GM18517 (cell line): ENCODE results near the gene NAT14.
"Not testable (repeated sequence)": the region's sequence is repeated elsewhere in the genome, so short reads cannot be mapped to it uniquely, and the experiment has no call there.

Experiments
- ATAC-seq: cut with Tn5 transposase; IDR thresholded peaks from one replicate; pipeline ENCODE4 v1.9.1; 2021; ENCODE audit warnings: mild to moderate bottlenecking, moderate library complexity; ENCODE audit not compliant: unreplicated experiment

Gene NAT14

GRCh38 chr19:55485439-55486011 lies 537 bp downstream of the NAT14 start:
- no peak for ATAC-seq

GRCh38 chr19:55486043-55486970 lies 1.3 kb downstream of the NAT14 start:
- no peak for ATAC-seq

DNA sequence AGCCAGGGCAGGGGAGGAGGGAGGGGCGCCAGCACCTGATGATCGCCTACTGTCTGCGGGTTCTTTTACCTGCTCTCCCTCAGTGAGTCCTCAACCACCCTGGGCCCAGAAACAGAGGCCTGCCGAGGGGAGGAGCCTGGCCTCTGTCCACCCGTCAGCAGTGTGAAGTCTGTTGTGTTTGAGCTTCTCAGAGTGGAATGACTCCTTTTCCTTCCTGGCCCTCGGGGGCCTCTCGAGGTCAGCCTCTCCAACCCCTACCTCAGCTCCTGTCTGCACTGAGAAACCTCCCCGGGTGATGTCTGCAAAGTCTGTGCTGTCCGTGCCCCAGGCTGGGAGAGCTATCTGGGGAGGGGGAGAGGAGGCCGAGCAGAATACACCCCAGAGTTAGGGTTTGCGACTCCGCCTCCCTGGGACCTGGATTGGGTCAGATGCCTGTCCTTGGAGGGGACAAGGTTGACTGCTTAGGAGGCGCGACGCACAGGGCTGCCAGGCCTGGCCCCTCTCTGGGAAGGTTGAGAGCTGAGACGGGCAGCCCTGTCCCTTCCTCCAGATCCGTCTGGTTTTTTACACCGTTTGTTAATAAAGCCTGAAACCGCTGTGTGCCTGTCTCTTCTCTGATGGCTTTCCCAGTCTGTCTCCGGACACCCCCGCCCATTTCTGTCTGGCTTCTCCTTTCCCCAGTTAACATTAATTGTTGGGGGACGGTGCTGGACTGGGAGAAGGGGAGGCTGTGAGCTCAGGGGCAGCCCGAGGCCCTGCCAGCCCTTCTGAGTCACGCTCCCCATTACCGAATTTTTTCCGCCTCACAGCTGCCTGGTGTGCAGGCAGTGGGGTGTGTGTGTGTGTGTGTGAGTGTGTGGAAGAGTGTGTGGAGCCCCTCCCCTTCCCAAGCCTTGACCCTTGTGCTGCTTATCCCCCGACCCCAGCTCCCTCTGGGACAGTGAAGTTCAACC lies 2.3 kb downstream of the NAT14 start:
- ATAC-seq, result no peak

- ATAC-seq, result no peak
Measured at GRCh38 chr19:55487924-55488687, 3.1 kb downstream of the NAT14 start, which contains the start of gene SSC5D. Gene SSC5D (plus strand): TSS chr19:55488436. CDS start chr19:55488590, 154 bp downstream.

DNA sequence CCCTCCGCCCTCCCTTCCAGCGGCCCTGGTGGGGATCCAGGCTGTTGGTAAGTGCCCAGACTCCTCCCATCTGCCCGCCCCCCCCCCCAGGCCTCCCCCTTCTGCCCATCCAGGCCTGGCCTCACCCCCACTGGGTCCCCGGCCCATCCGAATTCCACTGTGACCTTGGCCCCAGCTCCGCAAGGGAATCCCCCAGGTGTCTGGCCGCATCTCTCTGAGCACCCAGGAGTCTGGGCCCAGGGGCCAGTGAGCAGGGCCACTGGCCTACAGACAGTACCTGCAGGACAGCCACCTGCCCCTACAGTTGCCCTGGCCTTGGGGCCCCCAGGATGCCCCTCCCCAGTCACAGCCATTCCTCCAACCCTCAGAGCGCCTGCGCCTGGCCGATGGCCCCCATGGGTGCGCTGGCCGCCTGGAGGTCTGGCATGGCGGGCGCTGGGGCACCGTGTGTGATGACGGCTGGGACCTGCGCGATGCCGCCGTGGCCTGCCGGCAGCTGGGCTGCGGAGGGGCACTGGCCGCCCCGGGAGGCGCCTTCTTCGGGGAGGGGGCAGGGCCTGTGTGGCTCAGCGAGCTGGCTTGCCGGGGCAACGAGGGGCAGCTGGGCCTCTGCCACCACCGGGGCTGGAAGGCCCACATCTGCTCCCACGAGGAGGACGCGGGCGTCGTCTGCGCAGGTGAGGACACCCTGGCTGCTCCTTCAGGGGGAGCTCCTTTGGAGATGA lies 4.2 kb downstream of the NAT14 start:
- ATAC-seq, result no peak

DNA sequence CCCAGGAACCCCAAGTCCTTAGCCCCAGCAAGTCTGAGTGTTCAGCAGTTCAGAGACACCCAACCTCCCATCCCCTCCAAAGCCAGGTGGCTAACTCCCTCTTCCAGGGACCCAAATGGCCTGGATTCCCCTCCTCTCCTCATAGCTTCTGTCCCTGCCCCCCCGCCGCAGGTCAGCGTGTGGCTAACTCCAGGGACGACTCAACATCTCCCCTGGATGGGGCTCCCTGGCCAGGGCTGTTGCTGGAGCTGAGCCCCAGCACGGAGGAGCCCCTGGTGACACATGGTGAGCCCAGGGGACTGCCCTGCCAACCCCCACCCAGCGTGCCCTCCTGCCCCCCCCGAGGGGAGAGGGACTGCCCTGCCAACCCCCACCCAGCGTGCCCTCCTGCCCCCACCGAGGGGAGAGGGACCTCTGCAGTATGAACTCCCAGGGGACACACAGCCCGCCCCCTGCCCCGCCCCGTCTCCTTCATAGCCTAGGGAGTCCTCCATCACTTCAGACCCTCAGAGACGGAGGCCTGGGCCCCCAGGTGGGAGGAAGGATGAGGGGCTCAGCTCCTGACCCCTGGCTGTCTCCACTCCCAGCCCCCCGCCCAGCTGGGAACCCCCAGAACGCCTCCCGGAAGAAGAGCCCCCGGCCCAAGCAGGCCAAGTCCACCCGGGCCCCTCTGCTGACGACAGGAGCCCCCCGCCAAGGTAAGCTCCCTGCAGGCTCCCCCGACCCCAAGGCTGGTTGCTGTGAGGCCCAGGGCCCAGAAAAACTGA lies 4.9 kb downstream of the NAT14 start:
- no peak for ATAC-seq

DNA sequence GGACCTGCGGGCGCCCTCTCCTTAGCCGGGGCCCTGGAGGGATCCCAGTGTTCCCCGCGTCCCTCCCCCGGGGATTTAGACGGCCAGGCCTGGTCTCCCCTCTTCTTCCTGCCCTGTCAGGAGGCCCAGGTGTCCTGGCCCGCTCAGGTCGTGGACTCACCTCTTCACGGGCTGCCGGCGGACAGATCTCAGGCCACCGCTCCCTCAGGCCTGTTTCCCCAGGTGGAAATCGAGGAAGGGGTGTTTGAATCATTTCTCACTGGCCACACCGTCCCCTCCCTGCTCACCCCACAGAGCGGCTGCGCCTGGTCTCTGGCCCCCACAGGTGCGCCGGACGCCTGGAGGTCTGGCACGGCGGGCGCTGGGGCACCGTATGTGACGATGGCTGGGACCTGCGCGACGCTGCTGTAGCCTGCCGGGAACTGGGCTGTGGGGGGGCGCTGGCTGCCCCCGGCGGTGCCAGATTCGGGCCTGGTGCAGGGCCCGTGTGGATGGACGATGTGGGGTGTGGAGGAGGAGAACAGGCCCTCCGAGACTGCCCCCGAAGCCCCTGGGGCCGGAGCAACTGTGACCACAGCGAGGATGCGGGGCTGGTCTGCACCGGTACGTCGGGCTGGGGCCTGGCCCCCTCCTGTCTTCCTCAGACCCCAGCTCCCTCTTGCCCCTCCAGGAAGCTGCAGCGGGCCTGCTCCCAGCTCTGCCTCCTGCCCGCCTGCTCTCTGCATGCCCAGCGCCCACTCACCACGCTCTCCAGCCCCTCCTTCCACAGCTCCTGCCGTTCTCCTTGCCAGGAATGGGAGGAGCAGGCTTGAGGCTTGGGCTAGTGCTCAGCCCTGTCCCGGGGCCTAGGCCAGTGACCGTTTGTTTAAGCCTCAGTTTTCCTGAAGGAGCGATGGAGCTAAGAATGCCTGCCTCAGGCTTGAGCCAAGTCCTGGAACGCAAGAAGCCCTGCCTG lies 5.8 kb downstream of the NAT14 start:
- ATAC-seq, result no peak

GRCh38 chr19:55491546-55492360 lies 6.8 kb downstream of the NAT14 start:
- no peak for ATAC-seq

DNA sequence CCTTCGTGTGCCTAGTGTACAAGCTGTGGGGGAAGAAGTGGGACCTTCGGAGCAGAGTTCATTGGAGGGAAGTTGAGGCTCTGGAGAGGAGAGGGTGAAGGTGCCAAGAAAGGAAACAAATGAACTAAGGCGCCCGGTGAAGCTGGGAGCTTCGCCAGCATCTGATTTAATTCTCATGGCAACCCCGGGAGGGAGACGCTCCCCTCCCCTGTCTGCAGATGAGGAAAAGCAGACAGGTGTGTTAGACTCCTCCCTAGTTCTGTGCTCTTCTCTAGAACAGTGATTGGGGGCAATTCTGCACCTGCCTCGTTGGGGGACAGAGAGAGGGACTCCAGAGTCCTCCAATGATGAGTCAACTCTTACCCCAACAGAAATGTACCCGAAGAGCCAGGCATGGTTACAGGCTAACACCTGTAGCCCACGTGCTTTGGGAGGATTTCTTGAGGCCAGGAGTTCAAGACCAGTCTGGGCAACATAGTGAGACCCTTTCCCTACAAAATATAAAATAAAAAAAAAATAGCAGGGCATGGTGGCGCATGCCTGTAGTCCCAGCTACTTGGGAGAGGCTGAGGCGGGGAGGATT lies 7.5 kb downstream of the NAT14 start:
- ATAC-seq, result no peak

DNA sequence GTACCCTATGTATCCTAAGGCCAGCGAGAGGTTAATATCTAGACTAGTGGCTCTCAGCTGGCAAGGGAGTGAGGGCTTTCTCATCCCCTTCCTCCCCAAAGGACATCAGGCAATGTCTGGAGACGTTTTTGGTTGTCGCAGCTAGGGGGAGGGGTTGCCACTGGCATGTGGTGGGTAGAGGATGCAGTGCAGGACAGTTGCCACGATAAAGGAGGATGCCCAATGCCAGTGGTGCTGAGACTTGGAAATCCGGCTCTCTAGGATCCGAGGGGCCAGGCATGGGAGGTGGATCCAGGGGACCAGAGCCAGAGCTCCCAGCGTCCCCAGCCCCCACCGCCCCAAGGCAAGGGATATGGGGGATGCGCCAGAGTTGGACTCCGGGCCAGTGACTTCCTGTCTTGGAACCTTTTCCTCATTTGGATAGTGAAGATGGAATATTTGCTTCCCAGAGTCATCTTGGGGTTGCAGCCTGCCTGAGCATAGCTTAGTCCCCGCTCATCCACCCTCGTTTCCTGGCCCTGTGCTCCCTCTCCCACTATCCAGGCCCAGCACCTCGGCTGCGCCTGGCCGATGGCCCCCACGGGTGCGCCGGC lies 8.2 kb downstream of the NAT14 start:
- ATAC-seq, result no peak

- no peak for ATAC-seq
Measured at GRCh38 chr19:55493645-55494171, 8.7 kb downstream of the NAT14 start.

GRCh38 chr19:55494172-55494761 lies 9.3 kb downstream of the NAT14 start:
- ATAC-seq, result no peak

- no peak for ATAC-seq
Measured at GRCh38 chr19:55495646-55496349, 10.8 kb downstream of the NAT14 start.

DNA sequence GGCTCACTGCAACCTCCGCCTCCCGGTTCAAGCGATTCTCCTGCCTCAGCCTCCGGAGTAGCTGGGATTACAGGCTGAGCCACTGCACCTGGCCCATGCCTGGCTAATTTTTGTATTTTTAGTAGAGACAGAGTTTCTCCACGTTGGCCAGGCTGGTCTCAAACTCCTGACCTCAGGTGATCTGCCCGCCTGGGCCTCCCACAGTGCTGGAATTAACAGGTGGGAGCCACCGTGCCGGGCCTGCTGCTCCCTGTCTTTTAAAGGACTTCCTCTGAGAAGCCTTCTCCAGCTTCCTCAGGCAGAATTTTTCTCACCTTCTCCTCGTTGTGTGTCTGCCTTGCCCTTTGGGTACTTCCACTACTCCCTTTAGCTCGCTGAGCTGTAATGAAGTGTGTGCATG lies 11.8 kb downstream of the NAT14 start:
- ATAC-seq, result not testable (repeated sequence)

- ATAC-seq, result no peak
Measured at GRCh38 chr19:55497763-55498162, 12.8 kb downstream of the NAT14 start.
